HFF-Myc (cell line): ENCODE data around the gene HCST.

Experiments
- DNase-seq: peaks from one replicate; pipeline ENCODE4 v3.0.0-alpha.2; 2011; ENCODE audit warnings: low read depth; ENCODE audit errors: extremely low read depth
- H3K4me3 ChIP-seq: replicated peaks from 2 replicates; pipeline ENCODE4 v1.5.1; 2011; ENCODE audit warnings: low read depth, mild to moderate bottlenecking, control low read depth, low read length
- TF ChIP-seq, protein P1 (sequence below): IDR thresholded peaks from 2 replicates; pipeline ENCODE4 v1.5.1; 2012; ENCODE audit warnings: mild to moderate bottlenecking, low read depth, low read length, control low read depth; ENCODE audit errors: missing control alignments

The HCST gene

DNA sequence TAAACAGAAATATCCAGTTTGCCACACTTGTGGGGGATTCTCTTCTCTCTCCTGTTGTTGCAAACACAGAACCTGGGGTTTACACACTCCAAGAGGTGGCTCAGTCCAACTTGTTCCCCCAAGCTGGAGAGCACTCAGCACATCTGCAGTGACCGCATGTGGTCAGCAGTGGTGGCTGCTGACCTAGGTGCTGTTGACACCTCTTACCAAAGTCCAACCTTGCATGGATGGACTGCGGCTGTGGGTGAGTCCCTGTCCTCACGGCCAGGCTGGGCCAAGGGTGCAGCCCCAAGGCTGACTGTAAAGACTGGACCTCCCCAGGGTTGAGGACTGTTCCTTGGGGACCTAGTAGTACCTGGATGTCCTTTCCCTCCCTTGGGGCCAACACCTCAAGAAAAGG lies 39.9 kb downstream of the HCST start:
- no peak overlapping the region for H3K4me3 ChIP-seq
- TF ChIP-seq, protein P1, sequence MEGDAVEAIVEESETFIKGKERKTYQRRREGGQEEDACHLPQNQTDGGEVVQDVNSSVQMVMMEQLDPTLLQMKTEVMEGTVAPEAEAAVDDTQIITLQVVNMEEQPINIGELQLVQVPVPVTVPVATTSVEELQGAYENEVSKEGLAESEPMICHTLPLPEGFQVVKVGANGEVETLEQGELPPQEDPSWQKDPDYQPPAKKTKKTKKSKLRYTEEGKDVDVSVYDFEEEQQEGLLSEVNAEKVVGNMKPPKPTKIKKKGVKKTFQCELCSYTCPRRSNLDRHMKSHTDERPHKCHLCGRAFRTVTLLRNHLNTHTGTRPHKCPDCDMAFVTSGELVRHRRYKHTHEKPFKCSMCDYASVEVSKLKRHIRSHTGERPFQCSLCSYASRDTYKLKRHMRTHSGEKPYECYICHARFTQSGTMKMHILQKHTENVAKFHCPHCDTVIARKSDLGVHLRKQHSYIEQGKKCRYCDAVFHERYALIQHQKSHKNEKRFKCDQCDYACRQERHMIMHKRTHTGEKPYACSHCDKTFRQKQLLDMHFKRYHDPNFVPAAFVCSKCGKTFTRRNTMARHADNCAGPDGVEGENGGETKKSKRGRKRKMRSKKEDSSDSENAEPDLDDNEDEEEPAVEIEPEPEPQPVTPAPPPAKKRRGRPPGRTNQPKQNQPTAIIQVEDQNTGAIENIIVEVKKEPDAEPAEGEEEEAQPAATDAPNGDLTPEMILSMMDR, result no peak
- DNase-seq, result no peak

DNA sequence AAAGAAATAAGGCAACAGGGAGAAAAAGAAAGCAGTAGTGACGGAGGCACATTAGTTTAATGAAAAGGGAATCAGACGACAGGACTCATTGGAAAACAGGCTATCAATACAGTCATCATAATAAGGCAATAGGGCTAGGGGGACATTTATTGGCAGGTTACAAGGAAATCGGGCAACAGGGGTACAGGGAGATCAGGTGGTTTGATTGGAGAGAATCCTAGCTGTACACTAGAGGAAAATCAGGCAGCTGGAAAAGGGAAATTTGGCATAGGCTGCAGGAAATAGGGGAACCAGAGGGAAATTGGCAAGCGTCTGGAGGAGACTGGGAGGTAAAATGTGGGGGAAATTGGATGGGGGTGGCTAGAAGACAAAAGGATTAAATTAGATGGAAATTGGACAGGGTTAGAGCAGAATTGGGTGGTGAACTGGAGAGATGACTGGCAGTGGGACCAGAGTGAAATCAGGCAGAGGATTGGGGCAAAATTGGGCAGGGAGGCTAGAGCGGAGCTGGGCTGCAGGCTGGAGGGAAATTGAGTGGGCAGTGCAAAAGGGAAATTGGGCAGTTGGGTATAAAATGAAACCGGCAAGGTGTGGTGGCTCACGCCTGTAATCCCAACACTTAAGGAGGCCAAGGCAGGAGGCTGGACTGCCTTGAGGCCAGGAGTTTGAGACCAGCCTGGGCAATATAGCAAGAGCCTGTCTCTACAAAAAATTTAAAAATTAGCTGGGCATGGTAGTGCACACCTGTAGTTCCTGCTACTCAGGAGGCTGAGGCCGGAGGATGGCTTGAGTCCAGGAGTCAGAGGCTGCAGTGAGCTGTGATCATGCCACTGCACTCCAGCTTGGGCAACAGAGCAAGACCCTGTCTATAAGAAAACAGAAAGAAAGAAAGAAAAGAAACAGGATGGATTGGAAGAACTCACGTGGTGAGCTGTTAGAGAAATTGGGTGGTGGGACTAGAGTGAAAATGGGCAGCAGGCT lies 41.3 kb downstream of the HCST start:
- no peak overlapping the region for H3K4me3 ChIP-seq
- DNase-seq, result no peak
- TF ChIP-seq, protein P1, result no peak

GRCh38 chr19:35944556-35944955 lies 42.2 kb downstream of the HCST start:
- DNase-seq, result no peak
- TF ChIP-seq, protein P1, result no peak
- H3K4me3 ChIP-seq, result no peak overlapping the region

GRCh38 chr19:35945121-35945790 lies 42.9 kb downstream of the HCST start:
- H3K4me3 ChIP-seq, result no peak overlapping the region
- TF ChIP-seq, protein P1, result no peak
- DNase-seq, result no peak

GRCh38 chr19:35946203-35946602 lies 43.9 kb downstream of the HCST start:
- TF ChIP-seq, protein P1, result no peak
- H3K4me3 ChIP-seq, result no peak overlapping the region
- no peak for DNase-seq

- TF ChIP-seq, protein P1, result no peak
- no peak for DNase-seq
- no peak overlapping the region for H3K4me3 ChIP-seq
Observed at GRCh38 chr19:35949131-35949530, 46.8 kb downstream of the HCST start.
